ENCODE data around the gene ATP8B1. TPM values are rescaled to one million over a fixed set of nuclear protein-coding genes. Genes with fewer than 3 reads are reported as not detected.

ATP8B1 gene
- total and polyA plus RNA-seq, 2 experiments from 2014 or later, result 1.7 to 3.0 TPM

- no peak overlapping the region for H3K27ac Mint-ChIP-seq
Observed at GRCh38 chr18:57784801-57785114, 18.4 kb downstream of the ATP8B1 start.

More at GRCh38 chr18:57784801-57785114, 18.4 kb downstream of the ATP8B1 start:
- DNase-seq (ENCODE audit: low spot score) (no peak), ATAC-seq (no peak)
- no peak for TF ChIP-seq ETS1 (IDR thresholded peaks at IDR 0.05)
- no peak for TF ChIP-seq ZNF462 (CRISPR knock-in tag; IDR thresholded peaks at IDR 0.05)
- TF ChIP-seq ZNF331 (CRISPR knock-in tag; IDR thresholded peaks at IDR 0.05; ENCODE audit: low read depth), result no peak
- TF ChIP-seq EZH2phosphoT487 (IDR thresholded peaks at IDR 0.05; ENCODE audit: unreplicated experiment), result no peak
- no peak for TF ChIP-seq JUNB (IDR thresholded peaks at IDR 0.05; ENCODE audit: unreplicated experiment)
- no peak for TF ChIP-seq CTCF (conservative IDR thresholded peaks at IDR 0.05; ENCODE audit: low read depth in 2 of 2)
- no peak for TF ChIP-seq POLR2AphosphoS5 (IDR thresholded peaks at IDR 0.05; ENCODE audit: low read depth)
- TF ChIP-seq NANOG (IDR thresholded peaks at IDR 0.05; ENCODE audit: borderline replicate concordance), result no peak
- TF ChIP-seq STAT1 (IDR thresholded peaks at IDR 0.05; ENCODE audit: unreplicated experiment), result no peak
- no peak for TF ChIP-seq REST (IDR thresholded peaks at IDR 0.05; ENCODE audit: unreplicated experiment)
- TF ChIP-seq EZH2 (IDR thresholded peaks at IDR 0.05; ENCODE audit: low read depth, unreplicated experiment), result no peak
- no peak for TF ChIP-seq ZNF114 (CRISPR knock-in tag; IDR thresholded peaks at IDR 0.05)
- TF ChIP-seq CREB1 (CRISPR knock-in tag; IDR thresholded peaks at IDR 0.05; ENCODE audit: low read depth), result no peak
- no peak overlapping the region for H2AFZ ChIP-seq
- H3K4me2 ChIP-seq, result no peak overlapping the region
- Mint-ChIP-seq H3K9me3 (no peaks in the 10 kb centered on the region), H3K36me3 (ENCODE audit: low read depth) (no peaks in the 10 kb centered on the region), H3K4me3 (no peak overlapping the region), H3K4me1 (peaks cover 21% of the 10 kb centered on the region), H3K27me3 (ENCODE audit: insufficient read depth, low read depth, poor library complexity) (no peaks in the 10 kb centered on the region)
- no peak overlapping the region for H3K4me3 ChIP-seq
- H4K20me1 ChIP-seq (replicated peaks; ENCODE audit: insufficient read depth), result no peaks in the 10 kb centered on the region
- H3K79me2 ChIP-seq (replicated peaks; ENCODE audit: insufficient read depth), result no peaks in the 10 kb centered on the region
- no peaks in the 10 kb centered on the region for H3K9me2 ChIP-seq (ENCODE audit: insufficient read depth)
- H3K27ac ChIP-seq (ENCODE audit: low read depth), result no peak overlapping the region
- no peaks in the 10 kb centered on the region for H3K27me3 ChIP-seq (ENCODE audit: insufficient read depth)
- no peaks in the 10 kb centered on the region for H3K36me3 ChIP-seq (ENCODE audit: insufficient read depth)
- no peaks in the 10 kb centered on the region for H3F3A ChIP-seq (replicated peaks; ENCODE audit: low read depth)
- H3K4me1 ChIP-seq (ENCODE audit: insufficient read depth), result peaks cover 13% of the 10 kb centered on the region
